ENCODE results near the gene FPR2. TPM values are rescaled to one million over a fixed set of nuclear protein-coding genes. Genes with fewer than 3 reads are reported as not detected.
A peak's percentile ranks its signal among the peaks of the same experiment; 100 is the strongest.

Gene FPR2
- total RNA-seq, 4 donors from 2014 or later: 0.26 to 1.00 TPM; not detected in 2

DNA sequence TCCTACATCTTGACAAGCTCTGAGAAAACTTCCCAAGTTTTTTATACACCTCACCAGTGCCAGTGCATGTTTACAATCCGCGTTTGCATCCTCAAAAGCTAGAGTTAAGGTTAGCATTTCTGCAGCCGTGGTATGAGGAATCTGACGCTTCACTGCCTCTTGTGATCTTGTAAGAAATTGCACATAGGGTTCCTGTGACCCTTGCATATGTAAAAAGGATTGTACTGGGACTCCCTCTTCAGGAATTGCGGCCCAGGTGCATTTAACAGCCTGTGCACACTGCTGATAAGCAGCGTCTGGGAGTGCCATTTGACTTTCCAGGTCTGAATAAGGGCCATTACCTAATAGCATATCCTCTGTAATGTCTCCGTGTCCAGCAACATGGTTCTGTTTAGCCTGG lies 49.2 kb downstream of the FPR2 start:
- TF ChIP-seq, protein P1, sequence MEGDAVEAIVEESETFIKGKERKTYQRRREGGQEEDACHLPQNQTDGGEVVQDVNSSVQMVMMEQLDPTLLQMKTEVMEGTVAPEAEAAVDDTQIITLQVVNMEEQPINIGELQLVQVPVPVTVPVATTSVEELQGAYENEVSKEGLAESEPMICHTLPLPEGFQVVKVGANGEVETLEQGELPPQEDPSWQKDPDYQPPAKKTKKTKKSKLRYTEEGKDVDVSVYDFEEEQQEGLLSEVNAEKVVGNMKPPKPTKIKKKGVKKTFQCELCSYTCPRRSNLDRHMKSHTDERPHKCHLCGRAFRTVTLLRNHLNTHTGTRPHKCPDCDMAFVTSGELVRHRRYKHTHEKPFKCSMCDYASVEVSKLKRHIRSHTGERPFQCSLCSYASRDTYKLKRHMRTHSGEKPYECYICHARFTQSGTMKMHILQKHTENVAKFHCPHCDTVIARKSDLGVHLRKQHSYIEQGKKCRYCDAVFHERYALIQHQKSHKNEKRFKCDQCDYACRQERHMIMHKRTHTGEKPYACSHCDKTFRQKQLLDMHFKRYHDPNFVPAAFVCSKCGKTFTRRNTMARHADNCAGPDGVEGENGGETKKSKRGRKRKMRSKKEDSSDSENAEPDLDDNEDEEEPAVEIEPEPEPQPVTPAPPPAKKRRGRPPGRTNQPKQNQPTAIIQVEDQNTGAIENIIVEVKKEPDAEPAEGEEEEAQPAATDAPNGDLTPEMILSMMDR (IDR thresholded peaks at IDR 0.05 in 4 of 5, conservative IDR thresholded peaks at IDR 0.05 in 1 of 5): no peak
- no peak for TF ChIP-seq POLR2A (IDR thresholded peaks at IDR 0.05)
- no peak for ATAC-seq
- Histone ChIP-seq H3K4me3 (no peak overlapping the region), H3K36me3 (no peaks in the 10 kb centered on the region), H3K4me1 (no peaks in the 10 kb centered on the region), H3K27ac (no peak overlapping the region), H3K9me3 (no peaks in the 10 kb centered on the region), H3K27me3 (no peaks in the 10 kb centered on the region)
- in situ Hi-C loops (cut with MboI; ENCODE audit: low sequenced_read_pairs in 4 of 4): no loop called here
- intact Hi-C loops (cut with DNase I; ENCODE audit: low total_unique reads): no loop called here
- no peak for DNase-seq

DNA sequence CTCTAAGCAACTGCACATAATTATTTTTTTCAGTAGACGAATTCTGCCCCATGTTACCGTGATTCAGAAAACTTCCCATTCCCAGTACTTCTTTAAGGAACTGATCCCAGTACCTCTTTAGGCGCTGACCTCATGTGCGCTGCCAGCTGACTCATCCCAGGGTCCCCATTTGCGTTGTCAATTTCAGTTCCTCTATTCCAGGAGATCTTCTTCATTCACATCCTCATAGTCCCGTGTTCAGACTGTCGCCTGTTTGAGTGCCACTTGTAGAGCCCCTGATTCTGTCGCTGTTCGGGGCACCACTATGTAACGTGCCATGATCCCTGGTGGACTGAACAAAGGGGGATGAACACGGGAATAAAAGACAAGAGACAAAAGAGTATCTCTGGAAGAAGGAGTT lies 50.4 kb downstream of the FPR2 start:
- Histone ChIP-seq H3K4me3 (no peak overlapping the region), H3K4me1 (no peaks in the 10 kb centered on the region), H3K36me3 (no peaks in the 10 kb centered on the region), H3K27me3 (no peaks in the 10 kb centered on the region), H3K9me3 (no peaks in the 10 kb centered on the region), H3K27ac (no peak overlapping the region)
- TF ChIP-seq, protein P1 (IDR thresholded peaks at IDR 0.05 in 4 of 5, conservative IDR thresholded peaks at IDR 0.05 in 1 of 5): no peak
- no peak for TF ChIP-seq POLR2A (IDR thresholded peaks at IDR 0.05)
- in situ Hi-C loops (cut with MboI; ENCODE audit: low sequenced_read_pairs in 4 of 4) (no loop called here), intact Hi-C loops (cut with DNase I; ENCODE audit: low total_unique reads) (no loop called here)
- DNase-seq: peak; percentile 11 to 37
- ATAC-seq: no peak

DNA sequence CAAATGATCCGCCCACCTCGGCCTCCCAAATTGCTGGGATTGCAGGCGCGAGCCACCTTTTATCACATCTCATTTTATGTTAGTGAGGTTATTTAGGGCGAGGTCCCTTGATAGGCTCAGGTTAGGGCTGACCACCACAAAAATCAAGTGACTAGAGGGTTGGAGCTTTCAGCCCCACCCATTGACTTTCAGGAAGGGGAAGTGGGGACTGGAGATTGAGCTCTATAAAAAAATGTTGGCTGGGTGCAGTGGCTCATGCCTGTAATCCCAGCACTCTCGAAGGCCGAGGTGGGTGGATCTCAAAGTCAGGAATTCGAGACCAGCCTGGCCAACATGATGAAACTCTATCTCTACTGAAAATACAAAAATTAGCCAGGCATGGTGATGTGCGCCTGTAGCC lies 54.1 kb downstream of the FPR2 start:
- ATAC-seq (no peak), DNase-seq (no peak)
- Histone ChIP-seq H3K27me3 (no peaks in the 10 kb centered on the region), H3K27ac (no peak overlapping the region), H3K4me3 (no peak overlapping the region), H3K4me1 (no peaks in the 10 kb centered on the region), H3K36me3 (no peaks in the 10 kb centered on the region), H3K9me3 (no peaks in the 10 kb centered on the region)
- in situ Hi-C loops (cut with MboI; ENCODE audit: low sequenced_read_pairs in 4 of 4): no loop called here
- intact Hi-C loops (cut with DNase I; ENCODE audit: low total_unique reads): no loop called here
- no peak for TF ChIP-seq POLR2A (IDR thresholded peaks at IDR 0.05)
- TF ChIP-seq, protein P1 (IDR thresholded peaks at IDR 0.05 in 4 of 5, conservative IDR thresholded peaks at IDR 0.05 in 1 of 5): no peak

DNA sequence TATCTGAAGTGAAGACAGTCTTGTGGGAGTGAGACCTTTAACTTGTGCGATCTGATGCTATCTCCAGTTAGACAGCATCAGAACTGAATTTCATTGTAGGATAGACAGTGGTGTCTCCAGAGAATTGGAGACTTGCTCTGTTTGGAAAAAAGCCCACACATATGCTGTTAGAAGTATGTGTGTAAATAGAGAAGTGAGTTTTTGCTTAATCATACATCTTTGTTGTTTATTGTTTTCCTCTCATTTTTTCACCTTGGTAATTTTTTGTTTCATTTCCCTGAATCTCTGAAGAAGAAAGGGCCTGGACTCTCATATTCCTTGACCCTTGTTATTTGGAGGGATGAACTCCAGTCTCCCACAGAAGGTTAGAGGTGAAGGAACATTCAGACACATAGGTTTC lies 55.7 kb downstream of the FPR2 start:
- TF ChIP-seq, protein P1 (IDR thresholded peaks at IDR 0.05 in 4 of 5, conservative IDR thresholded peaks at IDR 0.05 in 1 of 5): no peak
- no peak for TF ChIP-seq POLR2A (IDR thresholded peaks at IDR 0.05)
- in situ Hi-C loops (cut with MboI; ENCODE audit: low sequenced_read_pairs in 4 of 4) (no loop called here), intact Hi-C loops (cut with DNase I; ENCODE audit: low total_unique reads) (no loop called here)
- Histone ChIP-seq H3K9me3 (no peaks in the 10 kb centered on the region), H3K27me3 (no peaks in the 10 kb centered on the region), H3K36me3 (no peaks in the 10 kb centered on the region), H3K4me3 (no peak overlapping the region), H3K4me1 (no peaks in the 10 kb centered on the region), H3K27ac (no peak overlapping the region)
- DNase-seq (no peak), ATAC-seq (no peak)

DNA sequence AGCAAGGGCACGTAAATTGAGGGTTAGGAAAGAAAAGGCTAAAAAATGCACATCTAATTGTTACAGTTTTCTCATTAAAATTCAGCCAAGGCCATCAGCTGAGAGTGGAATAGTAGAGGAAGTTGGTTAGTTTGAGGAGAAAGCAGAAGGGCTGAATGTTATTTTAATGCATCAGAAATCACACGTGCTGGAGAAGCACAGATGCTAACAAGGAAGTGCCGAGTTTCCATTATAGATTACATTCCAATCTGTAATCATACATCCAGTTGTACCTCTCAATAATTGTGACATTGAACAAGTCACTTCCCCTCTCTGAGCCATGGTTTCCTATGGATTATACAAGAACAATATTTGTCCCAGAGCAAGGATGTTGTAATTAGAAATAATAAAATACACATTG lies 59.0 kb downstream of the FPR2 start:
- no peak overlapping the region for H3K4me3 ChIP-seq
- no peak overlapping the region for H3K27ac ChIP-seq
- H3K4me1 ChIP-seq: no peaks in the 10 kb centered on the region
- intact Hi-C loops (cut with DNase I; ENCODE audit: low total_unique reads) (no loop called here), in situ Hi-C loops (cut with MboI; ENCODE audit: low sequenced_read_pairs in 4 of 4) (no loop called here)
- no peaks in the 10 kb centered on the region for H3K9me3 ChIP-seq
- DNase-seq: no peak
- no peaks in the 10 kb centered on the region for H3K36me3 ChIP-seq
- TF ChIP-seq, protein P1 (IDR thresholded peaks at IDR 0.05 in 4 of 5, conservative IDR thresholded peaks at IDR 0.05 in 1 of 5): no peak
- TF ChIP-seq POLR2A (IDR thresholded peaks at IDR 0.05): no peak
- ATAC-seq: no peak
- H3K27me3 ChIP-seq: no peaks in the 10 kb centered on the region
